H9 (cell line): ENCODE data around the gene ZP1. TPM values are rescaled to one million over a fixed set of nuclear protein-coding genes. Genes with fewer than 3 reads are reported as not detected.

Experiments used
- DNase-seq: peaks from one replicate; pipeline ENCODE4 v3.0.0-alpha.2; 2017
- H2AFZ ChIP-seq: one replicate; pipeline ENCODE4 v1.6.1; 2013; ENCODE audit warnings: mild to moderate bottlenecking, low read length, control low read depth, moderate library complexity
- H2AK5ac ChIP-seq: 2 replicates; pipeline ENCODE4 v1.6.1; 2013; ENCODE audit warnings: low read length, control low read depth, mixed read lengths; ENCODE audit not compliant: insufficient read length
- H2BK120ac ChIP-seq: one replicate; pipeline ENCODE4 v1.6.1; 2013; ENCODE audit warnings: low read depth, mild to moderate bottlenecking, low read length, control low read depth, inconsistent platforms; ENCODE audit not compliant: poor library complexity, severe bottlenecking
- H2BK12ac ChIP-seq: 2 replicates; pipeline ENCODE4 v1.6.1; 2013; ENCODE audit warnings: low read length, control low read depth, mixed read lengths, low read depth; ENCODE audit not compliant: insufficient read length
- H2BK15ac ChIP-seq: 2 replicates; pipeline ENCODE4 v1.6.1; 2013; ENCODE audit warnings: low read depth, low read length, control low read depth
- H2BK20ac ChIP-seq: one replicate; pipeline ENCODE4 v1.6.1; 2013; ENCODE audit warnings: low read depth, mild to moderate bottlenecking, low read length, control low read depth, inconsistent platforms; ENCODE audit not compliant: poor library complexity, severe bottlenecking
- H2BK5ac ChIP-seq: 2 replicates; pipeline ENCODE4 v1.6.1; 2013; ENCODE audit warnings: low read length, control low read depth, mixed read lengths; ENCODE audit not compliant: insufficient read length
- H3K14ac ChIP-seq: 2 replicates; pipeline ENCODE4 v1.6.1; 2013; ENCODE audit warnings: low read length, control low read depth; ENCODE audit not compliant: insufficient read depth
- H3K18ac ChIP-seq: 2 replicates; pipeline ENCODE4 v1.6.1; 2013; ENCODE audit warnings: low read depth, mild to moderate bottlenecking, mixed read lengths, low read length, control low read depth; ENCODE audit not compliant: insufficient read length
- H3K23ac ChIP-seq: 2 replicates; pipeline ENCODE4 v1.6.1; 2013; ENCODE audit warnings: low read length, control low read depth, mixed read lengths, low read depth; ENCODE audit not compliant: insufficient read length
- H3K23me2 ChIP-seq: 2 replicates; pipeline ENCODE4 v1.6.1; 2013; ENCODE audit warnings: low read depth, mild to moderate bottlenecking, mixed read lengths, low read length, control low read depth; ENCODE audit not compliant: insufficient read length, poor library complexity, severe bottlenecking
- H3K27ac ChIP-seq: 2 replicates; pipeline ENCODE4 v1.5.1; 2013; ENCODE audit warnings: low read length, control low read depth, mixed read lengths, low read depth; ENCODE audit not compliant: insufficient read length
- H3K27me3 ChIP-seq: 2 replicates; pipeline ENCODE4 v1.6.1; 2013; ENCODE audit warnings: low read length, control low read depth, inconsistent platforms; ENCODE audit not compliant: insufficient read depth
- H3K4ac ChIP-seq: 2 replicates; pipeline ENCODE4 v1.6.1; 2013; ENCODE audit warnings: low read depth, mild to moderate bottlenecking, control low read depth, inconsistent platforms, low read length, moderate library complexity
- H3K4me1 ChIP-seq: 2 replicates; pipeline ENCODE4 v1.6.1; 2013; ENCODE audit warnings: low read length, control low read depth, inconsistent platforms; ENCODE audit not compliant: insufficient read depth
- H3K4me2 ChIP-seq: 2 replicates; pipeline ENCODE4 v1.6.1; 2013; ENCODE audit warnings: low read length, control low read depth, mixed read lengths; ENCODE audit not compliant: insufficient read length, insufficient read depth
- H3K56ac ChIP-seq: 2 replicates; pipeline ENCODE4 v1.6.1; 2013; ENCODE audit warnings: low read depth, mild to moderate bottlenecking, mixed read lengths, low read length, control low read depth; ENCODE audit not compliant: insufficient read length
- H3K79me1 ChIP-seq: 2 replicates; pipeline ENCODE4 v1.6.1; 2013; ENCODE audit warnings: low read depth, mild to moderate bottlenecking, moderate library complexity, low read length, control low read depth, inconsistent platforms; ENCODE audit not compliant: insufficient read depth, poor library complexity, severe bottlenecking
- H3K79me2 ChIP-seq: 2 replicates; pipeline ENCODE4 v1.6.1; 2013; ENCODE audit warnings: low read length, control low read depth, inconsistent platforms; ENCODE audit not compliant: insufficient read depth
- H3K9ac ChIP-seq: 2 replicates; pipeline ENCODE4 v1.6.1; 2013; ENCODE audit warnings: low read length, control low read depth, mixed read lengths; ENCODE audit not compliant: insufficient read length; ENCODE audit errors: extremely low read depth
- H3K9me3 ChIP-seq: one replicate; pipeline ENCODE4 v1.6.1; 2013; ENCODE audit warnings: low read depth, low read length, inconsistent platforms; ENCODE audit not compliant: control insufficient read depth
- H3T11ph ChIP-seq: one replicate; pipeline ENCODE4 v1.6.1; 2013; ENCODE audit warnings: mild to moderate bottlenecking, low read length, control low read depth, inconsistent platforms
- H4K20me1 ChIP-seq: one replicate; pipeline ENCODE4 v1.6.1; 2013; ENCODE audit not compliant: control insufficient read depth, insufficient read length, insufficient read depth
- H4K5ac ChIP-seq: 2 replicates; pipeline ENCODE4 v1.6.1; 2013; ENCODE audit warnings: low read depth, mild to moderate bottlenecking, mixed read lengths, low read length, control low read depth; ENCODE audit not compliant: insufficient read length
- H4K8ac ChIP-seq: replicated peaks from 2 replicates; pipeline ENCODE4 v1.6.1; 2013; ENCODE audit warnings: low read length, control low read depth, mixed read lengths, low read depth; ENCODE audit not compliant: insufficient read length
- H4K91ac ChIP-seq: 2 replicates; pipeline ENCODE4 v1.6.1; 2013; ENCODE audit warnings: low read depth, mild to moderate bottlenecking, moderate library complexity, mixed read lengths, low read length, control low read depth; ENCODE audit not compliant: insufficient read length
- H3K27ac Mint-ChIP-seq, 3 experiments: 2 replicates in 2 of 3; 3 replicates in 1 of 3; pipeline ENCODE4 v1.8.0; 2020 to 2021; ENCODE audit warnings: mixed read lengths in 3 of 3, mild to moderate bottlenecking in 1 of 3, moderate library complexity in 1 of 3
- H3K27me3 Mint-ChIP-seq: 2 replicates; pipeline ENCODE4 v1.8.0; 2021; ENCODE audit warnings: low read depth, mild to moderate bottlenecking, moderate library complexity, mixed read lengths
- H3K36me3 Mint-ChIP-seq, 3 experiments: 2 replicates in 2 of 3; 3 replicates in 1 of 3; pipeline ENCODE4 v1.8.0; 2020 to 2021; ENCODE audit warnings: low read depth in 3 of 3, mixed read lengths in 3 of 3; ENCODE audit not compliant: insufficient read depth in 1 of 3
- H3K4me1 Mint-ChIP-seq, 2 experiments: 2 replicates each; pipeline ENCODE4 v1.8.0; 2020; ENCODE audit warnings: mixed read lengths in 2 of 2
- H3K4me3 Mint-ChIP-seq, 2 experiments: 2 replicates in 1 of 2; 3 replicates in 1 of 2; pipeline ENCODE4 v1.8.0; 2020 to 2021; ENCODE audit warnings: mild to moderate bottlenecking in 2 of 2, mixed read lengths in 2 of 2, moderate library complexity in 1 of 2
- H3K9me3 Mint-ChIP-seq, 2 experiments: 2 replicates in 1 of 2; 3 replicates in 1 of 2; pipeline ENCODE4 v1.8.0; 2020; ENCODE audit warnings: mild to moderate bottlenecking in 2 of 2, mixed read lengths in 2 of 2, moderate library complexity in 1 of 2
- CTCF ChIP-seq: fragments of 200-600 bp; sonication (generic); conservative IDR thresholded peaks from 3 replicates; pipeline ENCODE4 v1.8.0; 2021; ENCODE audit warnings: antibody characterized with exemption, mild to moderate bottlenecking
- WGBS: extraction: QIAGEN DNeasy Blood & Tissue Kit; methylation state at CpG from one replicate; pipeline ENCODE4 v1.1.7; 2013; ENCODE audit warnings: missing lambda C conversion rate, low lambda C conversion rate, mixed read lengths; ENCODE audit not compliant: insufficient read length; ENCODE audit errors: extremely low coverage; 5-methylcytosine and 5-hydroxymethylcytosine counted together
- total RNA-seq: library from RNA; stranded (reverse); gene quantifications from 2 replicates; pipeline ENCODE4 v1.2.1, GENCODE V29; 2021

ZP1 gene
- total RNA-seq, 1 experiment from 2014 or later = not detected

- no peaks in the 10 kb centered on the region for H3K4me1 ChIP-seq
- H3K9me3 Mint-ChIP-seq = no peaks in the 10 kb centered on the region; a peak in 1 of 5 replicates
- no peak overlapping the region for H2AK5ac ChIP-seq
- no CpG with 5 or more reads among the region's 6 CpGs for WGBS
- H3K27me3 Mint-ChIP-seq = no peaks in the 10 kb centered on the region
- H3K23ac ChIP-seq = no peak overlapping the region
- no peak overlapping the region for H4K5ac ChIP-seq
- no peak overlapping the region for H3K9ac ChIP-seq
- no peak overlapping the region for H3K56ac ChIP-seq
- no peak overlapping the region for H3K4ac ChIP-seq
- H3K36me3 Mint-ChIP-seq = peaks cover 6 to 51% (median 9%) of the 10 kb centered on the region in 3 experiments; a peak in 6 of 7 replicates
- H2BK12ac ChIP-seq = no peak overlapping the region
- peak overlapping the region in 2 of 3 experiments; percentile 7 to 42; a peak in 5 of 7 replicates for H3K27ac Mint-ChIP-seq
- H3K18ac ChIP-seq = no peak overlapping the region
- H4K20me1 ChIP-seq = no peaks in the 10 kb centered on the region
- no peaks in the 10 kb centered on the region for H3K4me1 Mint-ChIP-seq
- no peak for TF ChIP-seq CTCF
- H2AFZ ChIP-seq = no peak overlapping the region
- H3K9me3 ChIP-seq = no peaks in the 10 kb centered on the region
- H3K27ac ChIP-seq = no peak overlapping the region
- DNase-seq = no peak
- H3K27me3 ChIP-seq = no peaks in the 10 kb centered on the region
- H2BK5ac ChIP-seq = no peak overlapping the region
- no peak overlapping the region for H3K14ac ChIP-seq
- H3T11ph ChIP-seq = no peak overlapping the region
- no peak overlapping the region for H4K91ac ChIP-seq
- H3K79me2 ChIP-seq = no peaks in the 10 kb centered on the region
- no peak overlapping the region for H2BK120ac ChIP-seq
- no peak overlapping the region for H2BK15ac ChIP-seq
- H3K4me2 ChIP-seq = no peak overlapping the region
- no peaks in the 10 kb centered on the region for H3K23me2 ChIP-seq
- no peak overlapping the region; a peak in 1 of 5 replicates for H3K4me3 Mint-ChIP-seq
- no peaks in the 10 kb centered on the region for H3K79me1 ChIP-seq
- no peak overlapping the region for H4K8ac ChIP-seq
- no peak overlapping the region for H2BK20ac ChIP-seq
Measured at GRCh38 chr11:60889869-60890311, 22.5 kb downstream of the ZP1 start.
